HepG2 (cell line): ENCODE results near the gene DHX16. TPM values are rescaled to one million over a fixed set of nuclear protein-coding genes. Genes with fewer than 3 reads are reported as not detected.

Source experiments
- ARHGAP35 ChIP-seq: sonication (generic); formaldehyde crosslinking; IDR thresholded peaks from 2 replicates; pipeline ENCODE4 v1.9.0; 2022; ENCODE audit warnings: mild to moderate bottlenecking, inconsistent platforms, moderate library complexity, missing genetic modification reagents, borderline replicate concordance
- CEBPG ChIP-seq: IDR thresholded peaks from 2 replicates; pipeline ENCODE4 v1.6.1; 2016
- CENPX ChIP-seq: sonication (generic); formaldehyde crosslinking; IDR thresholded peaks from 2 replicates; pipeline ENCODE4 v1.9.0; 2021; ENCODE audit warnings: mild to moderate bottlenecking, missing genetic modification reagents, moderate library complexity
- HNF4G ChIP-seq, 2 experiments: sonication (generic) in 1 of 2; formaldehyde crosslinking in 1 of 2; IDR thresholded peaks; 2 replicates each; pipeline versions ENCODE4 v1.4.0 to v1.6.1; 2011 to 2020; ENCODE audit warnings: borderline replicate concordance in 2 of 2, low read depth in 2 of 2, mild to moderate bottlenecking in 2 of 2, low read length in 1 of 2, missing genetic modification reagents in 1 of 2, moderate library complexity in 1 of 2
- KDM5A ChIP-seq: fragments of 200-600 bp; sonication (generic); IDR thresholded peaks from 2 replicates; pipeline ENCODE4 v1.7.0; 2018; ENCODE audit warnings: antibody characterized with exemption, mild to moderate bottlenecking, low read length, borderline replicate concordance
- KDM6A ChIP-seq: IDR thresholded peaks from 2 replicates; pipeline ENCODE4 v1.6.1; 2016; ENCODE audit warnings: low read depth
- MED8 ChIP-seq: sonication (generic); formaldehyde crosslinking; IDR thresholded peaks from 2 replicates; pipeline ENCODE4 v1.8.1; 2023; ENCODE audit warnings: mild to moderate bottlenecking, missing genetic modification reagents; ENCODE audit not compliant: insufficient replicate concordance
- NBN ChIP-seq: fragments of 450-650 bp; conservative IDR thresholded peaks from 2 replicates; pipeline ENCODE4 v1.6.1; 2017
- NRL ChIP-seq: sonication (generic); formaldehyde crosslinking; IDR thresholded peaks from 2 replicates; pipeline ENCODE4 v1.5.0; 2020; ENCODE audit warnings: missing genetic modification reagents, mild to moderate bottlenecking, moderate library complexity, borderline replicate concordance
- POLR2AphosphoS5 ChIP-seq: IDR thresholded peaks from 2 replicates; pipeline ENCODE4 v1.6.1; 2012; ENCODE audit warnings: low read depth, low read length
- RARA ChIP-seq: IDR thresholded peaks from 2 replicates; pipeline ENCODE4 v1.6.1; 2016; ENCODE audit warnings: missing genetic modification reagents, missing compliant biosample characterization
- TMF1 ChIP-seq: sonication (generic); formaldehyde crosslinking; IDR thresholded peaks from 2 replicates; pipeline ENCODE4 v1.8.1; 2022; ENCODE audit warnings: low read depth, missing genetic modification reagents
- TRAFD1 ChIP-seq: sonication (generic); formaldehyde crosslinking; IDR thresholded peaks from 2 replicates; pipeline ENCODE4 v1.5.1; 2020; ENCODE audit warnings: missing genetic modification reagents, mild to moderate bottlenecking, borderline replicate concordance
- ZBTB3 ChIP-seq: sonication (generic); formaldehyde crosslinking; IDR thresholded peaks from 2 replicates; pipeline ENCODE4 v1.4.0; 2020; ENCODE audit warnings: low read depth, mild to moderate bottlenecking, moderate library complexity, missing genetic modification reagents, borderline replicate concordance
- ZNF343 ChIP-seq: sonication (generic); formaldehyde crosslinking; IDR thresholded peaks from 2 replicates; pipeline ENCODE4 v1.4.0; 2020; ENCODE audit warnings: mild to moderate bottlenecking, missing genetic modification reagents
- ZNF414 ChIP-seq: sonication (generic); formaldehyde crosslinking; IDR thresholded peaks from 2 replicates; pipeline ENCODE4 v1.5.0; 2020; ENCODE audit warnings: missing genetic modification reagents
- ZNF431 ChIP-seq: sonication (generic); formaldehyde crosslinking; IDR thresholded peaks from 2 replicates; pipeline ENCODE4 v1.9.0; 2022; ENCODE audit warnings: missing genetic modification reagents, low read depth, mild to moderate bottlenecking, borderline replicate concordance
- ZNF570 ChIP-seq: sonication (generic); formaldehyde crosslinking; IDR thresholded peaks from 2 replicates; pipeline ENCODE4 v1.4.0; 2020; ENCODE audit warnings: mild to moderate bottlenecking, missing genetic modification reagents, borderline replicate concordance
- polyA plus RNA-seq, 8 experiments: library from polyadenylated mRNA; depleted of rRNA in 3 of 8; stranded (reverse) in 7 of 8; unstranded in 1 of 8; fragments of >200 nt; fragmentation: Illumina TruSeq in 4 of 8; extraction: Trizol in 4 of 8; gene quantifications; 2 replicates each; pipeline versions ENCODE4 v1.2.1 to v1.2.3, GENCODE V29; 2011 to 2016; ENCODE audit warnings: low read depth in 4 of 8, missing spikeins in 1 of 8, mixed read lengths in 1 of 8; ENCODE audit not compliant: insufficient read depth in 1 of 8
- total RNA-seq, 5 experiments: library from RNA; depleted of rRNA; stranded (reverse); fragments of >200 nt; fragmentation: Illumina TruSeq; extraction: Trizol; gene quantifications; 2 replicates each; pipeline ENCODE4 v1.2.3, GENCODE V29; 2016; ENCODE audit warnings: low read depth in 1 of 5
- TF ChIP-seq, protein P1 (sequence below): sonication (generic); formaldehyde crosslinking; conservative IDR thresholded peaks from 2 replicates; pipeline ENCODE4 v1.8.0; 2022; ENCODE audit warnings: mild to moderate bottlenecking, moderate library complexity, missing genetic modification reagents
- TF ChIP-seq, protein P2 (sequence below): sonication (generic); formaldehyde crosslinking; IDR thresholded peaks from 2 replicates; pipeline ENCODE4; 2020; ENCODE audit warnings: missing genetic modification reagents, mild to moderate bottlenecking, borderline replicate concordance
- TF ChIP-seq, protein P3 (sequence below): IDR thresholded peaks from 2 replicates; pipeline ENCODE4 v1.6.1; 2012; ENCODE audit warnings: inconsistent platforms

DHX16 gene
- total and polyA plus RNA-seq, 2 of the 13 experiments (the other 11 are each of a cell fraction or from before 2014, with no cell fraction given) = 57.0 to 58.5 TPM

GRCh38 chr6:30672445-30673253, at the start of gene DHX16 (continued):
- no peak; the same call in 1 of the 2 replicates for TF ChIP-seq ZNF570 (CRISPR knock-in tag)
- TF ChIP-seq TMF1 = peak; percentile 54; the same call in 1 of the 2 replicates
- no peak for TF ChIP-seq ZBTB3 (CRISPR knock-in tag)
- peak; percentile 81 for TF ChIP-seq ARHGAP35
- TF ChIP-seq ZNF343 (CRISPR knock-in tag) = no peak
- TF ChIP-seq KDM6A (CRISPR knock-in tag) = no peak
- TF ChIP-seq TRAFD1 = no peak
- 0 out of 2 replicates have a peak, but pooled peaks have one; percentile 26 for TF ChIP-seq CEBPG (CRISPR knock-in tag)
- TF ChIP-seq MED8 (CRISPR knock-in tag) = peak; percentile 9
- TF ChIP-seq ZNF414 (CRISPR knock-in tag) = no peak
- no peak for TF ChIP-seq HNF4G (IDR thresholded peaks at IDR 0.05; ENCODE audit: borderline replicate concordance, low read depth, low read length)
- TF ChIP-seq HNF4G (CRISPR knock-in tag; IDR thresholded peaks at IDR 0.05; ENCODE audit: borderline replicate concordance, low read depth) = no peak
- no peak for TF ChIP-seq NBN
- TF ChIP-seq, protein P1, sequence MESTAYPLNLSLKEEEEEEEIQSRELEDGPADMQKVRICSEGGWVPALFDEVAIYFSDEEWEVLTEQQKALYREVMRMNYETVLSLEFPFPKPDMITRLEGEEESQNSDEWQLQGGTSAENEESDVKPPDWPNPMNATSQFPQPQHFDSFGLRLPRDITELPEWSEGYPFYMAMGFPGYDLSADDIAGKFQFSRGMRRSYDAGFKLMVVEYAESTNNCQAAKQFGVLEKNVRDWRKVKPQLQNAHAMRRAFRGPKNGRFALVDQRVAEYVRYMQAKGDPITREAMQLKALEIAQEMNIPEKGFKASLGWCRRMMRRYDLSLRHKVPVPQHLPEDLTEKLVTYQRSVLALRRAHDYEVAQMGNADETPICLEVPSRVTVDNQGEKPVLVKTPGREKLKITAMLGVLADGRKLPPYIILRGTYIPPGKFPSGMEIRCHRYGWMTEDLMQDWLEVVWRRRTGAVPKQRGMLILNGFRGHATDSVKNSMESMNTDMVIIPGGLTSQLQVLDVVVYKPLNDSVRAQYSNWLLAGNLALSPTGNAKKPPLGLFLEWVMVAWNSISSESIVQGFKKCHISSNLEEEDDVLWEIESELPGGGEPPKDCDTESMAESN = peak; percentile 88
- peak; percentile 4; the same call in 1 of the 2 replicates for TF ChIP-seq RARA (CRISPR knock-in tag)
- TF ChIP-seq NRL (CRISPR knock-in tag) = peak; percentile 94
- TF ChIP-seq, protein P2, sequence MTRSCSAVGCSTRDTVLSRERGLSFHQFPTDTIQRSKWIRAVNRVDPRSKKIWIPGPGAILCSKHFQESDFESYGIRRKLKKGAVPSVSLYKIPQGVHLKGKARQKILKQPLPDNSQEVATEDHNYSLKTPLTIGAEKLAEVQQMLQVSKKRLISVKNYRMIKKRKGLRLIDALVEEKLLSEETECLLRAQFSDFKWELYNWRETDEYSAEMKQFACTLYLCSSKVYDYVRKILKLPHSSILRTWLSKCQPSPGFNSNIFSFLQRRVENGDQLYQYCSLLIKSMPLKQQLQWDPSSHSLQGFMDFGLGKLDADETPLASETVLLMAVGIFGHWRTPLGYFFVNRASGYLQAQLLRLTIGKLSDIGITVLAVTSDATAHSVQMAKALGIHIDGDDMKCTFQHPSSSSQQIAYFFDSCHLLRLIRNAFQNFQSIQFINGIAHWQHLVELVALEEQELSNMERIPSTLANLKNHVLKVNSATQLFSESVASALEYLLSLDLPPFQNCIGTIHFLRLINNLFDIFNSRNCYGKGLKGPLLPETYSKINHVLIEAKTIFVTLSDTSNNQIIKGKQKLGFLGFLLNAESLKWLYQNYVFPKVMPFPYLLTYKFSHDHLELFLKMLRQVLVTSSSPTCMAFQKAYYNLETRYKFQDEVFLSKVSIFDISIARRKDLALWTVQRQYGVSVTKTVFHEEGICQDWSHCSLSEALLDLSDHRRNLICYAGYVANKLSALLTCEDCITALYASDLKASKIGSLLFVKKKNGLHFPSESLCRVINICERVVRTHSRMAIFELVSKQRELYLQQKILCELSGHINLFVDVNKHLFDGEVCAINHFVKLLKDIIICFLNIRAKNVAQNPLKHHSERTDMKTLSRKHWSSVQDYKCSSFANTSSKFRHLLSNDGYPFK (CRISPR knock-in tag) = peak; percentile 93; the same call in 1 of the 2 replicates
- peak; percentile 99 for TF ChIP-seq KDM5A
- TF ChIP-seq ZNF431 (CRISPR knock-in tag) = peak; percentile 83; the same call in 1 of the 2 replicates
- TF ChIP-seq, protein P3, sequence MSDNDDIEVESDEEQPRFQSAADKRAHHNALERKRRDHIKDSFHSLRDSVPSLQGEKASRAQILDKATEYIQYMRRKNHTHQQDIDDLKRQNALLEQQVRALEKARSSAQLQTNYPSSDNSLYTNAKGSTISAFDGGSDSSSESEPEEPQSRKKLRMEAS = peak; percentile 38; the same call in 1 of the 2 replicates
- peak; percentile 88 for TF ChIP-seq POLR2AphosphoS5
- TF ChIP-seq CENPX (CRISPR knock-in tag) = no peak
